GM19043 (cell line): ENCODE data around the gene PTER.

ENCODE experiments used
- ATAC-seq: cut with Tn5 transposase; IDR thresholded peaks from one replicate; pipeline ENCODE4 v1.9.1; 2021; ENCODE audit warnings: low read depth; ENCODE audit not compliant: unreplicated experiment

Gene PTER

DNA sequence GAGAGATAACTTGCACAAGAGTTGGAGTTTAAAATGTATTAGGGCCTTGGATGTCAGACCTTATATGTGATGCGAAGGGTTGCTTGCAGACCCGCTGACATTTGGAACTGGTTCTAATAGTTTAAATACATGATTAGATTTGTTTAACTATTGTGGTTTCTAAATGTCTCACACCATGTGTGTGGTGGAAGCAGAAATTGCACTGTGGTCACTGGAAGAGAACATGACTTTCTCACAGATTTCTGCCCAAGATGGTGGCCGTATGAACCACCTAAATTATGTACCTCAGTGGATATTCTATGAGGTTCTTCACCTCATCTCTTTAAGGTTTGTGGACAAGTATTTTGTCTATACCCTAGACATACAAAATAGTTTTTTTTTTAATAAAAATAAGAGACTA lies 93.0 kb downstream of the PTER start:
- no peak for ATAC-seq

- no peak for ATAC-seq
Measured at GRCh38 chr10:16536155-16536554, 99.3 kb downstream of the PTER start.

DNA sequence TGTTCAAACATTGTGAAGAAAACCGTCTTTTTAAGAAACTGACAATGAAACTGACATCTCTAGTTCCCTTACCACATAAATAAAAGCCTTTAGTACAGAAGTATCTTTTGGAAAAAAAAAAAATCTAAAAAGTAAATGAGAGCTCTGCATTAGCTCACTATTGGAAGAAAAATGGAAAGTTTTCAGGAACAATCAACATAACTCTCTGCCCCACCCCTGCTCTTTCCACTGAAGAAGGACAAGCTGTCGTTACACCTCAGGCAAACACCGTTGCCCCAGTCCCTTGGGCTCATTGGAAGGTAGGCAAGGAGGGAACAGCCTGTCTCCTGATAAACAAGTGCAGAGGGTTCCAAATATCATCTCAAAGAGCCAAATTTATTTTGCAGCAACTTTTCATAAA lies 107.3 kb downstream of the PTER start:
- ATAC-seq: no peak

DNA sequence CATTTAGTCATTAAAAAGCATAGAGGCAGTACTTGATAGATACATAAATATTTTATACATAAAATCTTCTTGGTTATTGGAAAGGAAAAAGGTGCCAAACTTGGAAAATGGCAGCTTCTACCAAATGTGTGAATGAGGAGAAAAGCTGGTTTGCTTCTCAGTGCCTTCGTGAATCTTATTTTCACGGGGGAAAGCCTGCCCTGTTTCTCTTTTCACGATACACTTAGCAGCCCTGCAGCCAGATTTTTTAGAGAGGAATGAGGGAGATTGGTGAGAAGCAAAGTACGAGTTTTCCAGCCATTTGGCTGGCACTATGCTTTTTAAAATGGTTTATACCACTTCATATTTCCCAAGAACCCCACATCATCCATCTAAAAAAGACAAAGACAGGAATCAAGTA lies 107.8 kb downstream of the PTER start:
- no peak for ATAC-seq

DNA sequence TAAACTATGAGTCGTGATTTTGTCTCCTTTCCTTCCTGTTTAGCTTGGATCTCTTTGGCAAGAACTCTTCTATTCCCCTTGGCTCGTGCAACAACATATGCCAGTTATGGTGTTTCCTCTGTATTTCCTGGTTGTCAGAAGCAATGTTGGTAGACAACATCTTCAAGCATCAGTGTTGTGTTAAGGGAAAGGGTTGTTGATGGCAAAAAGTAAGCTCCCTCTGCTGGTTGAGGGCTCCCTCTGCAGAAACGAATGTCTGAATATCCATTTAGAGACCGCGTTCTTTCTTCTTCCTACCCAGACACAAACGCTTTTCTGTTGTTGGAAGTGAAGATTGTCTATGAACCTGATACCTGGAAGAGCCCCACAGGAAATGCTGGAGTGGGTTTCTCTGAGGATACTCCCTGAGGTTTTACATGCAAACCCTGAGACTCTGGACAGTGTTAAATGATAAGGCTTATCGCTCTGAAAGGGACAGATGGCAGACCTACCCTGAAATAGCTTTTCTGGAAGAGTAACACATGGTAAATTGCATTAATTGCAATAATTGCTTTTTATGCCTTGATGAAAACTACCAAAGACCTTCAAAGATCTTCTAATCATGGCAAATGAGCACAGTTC lies 108.4 kb downstream of the PTER start:
- no peak for ATAC-seq

- ATAC-seq: no peak
Measured at GRCh38 chr10:16547973-16548372, 111.2 kb downstream of the PTER start.

DNA sequence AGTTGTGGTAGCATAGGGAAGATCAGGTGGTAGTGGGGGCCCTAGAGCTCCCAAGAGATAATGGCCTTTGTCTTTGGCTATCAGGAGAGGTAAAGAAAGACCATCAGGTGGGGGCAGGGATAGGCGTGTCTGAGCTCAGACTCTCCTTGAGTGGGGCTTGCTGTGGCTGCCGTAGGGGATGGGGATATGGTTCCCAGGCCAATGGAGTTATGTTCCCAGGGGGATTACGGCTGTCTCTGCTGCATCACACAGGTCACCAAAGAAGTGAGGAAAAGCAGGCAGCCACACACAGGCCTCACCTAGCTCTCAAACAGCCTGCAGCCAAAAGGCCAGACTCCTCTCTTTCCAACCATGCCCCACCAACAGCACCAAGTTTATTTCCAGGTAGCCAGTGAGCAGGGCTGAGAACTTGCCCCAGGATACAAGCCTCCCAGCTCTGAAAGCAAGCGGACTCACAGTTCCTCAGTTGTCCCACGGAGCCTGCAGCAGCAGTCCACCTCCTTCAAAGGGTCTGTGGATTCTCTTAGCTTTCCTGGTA lies 122.5 kb downstream of the PTER start:
- ATAC-seq: no peak

- no peak for ATAC-seq
Measured at GRCh38 chr10:16562891-16563290, 126.1 kb downstream of the PTER start.
